ENCODE data around the gene ENTREP1.
"Not testable (repeated sequence)": the region's sequence is repeated elsewhere in the genome, so short reads cannot be mapped to it uniquely, and the experiment has no call there.

Gene ENTREP1

GRCh38 chr9:69303331-69303730, 21.7 kb upstream of the ENTREP1 start:
- Mint-ChIP-seq H3K27me3 (ENCODE audit: low read depth, poor library complexity) (no peaks in the 10 kb centered on the region), H3K9me3 (no peaks in the 10 kb centered on the region), H3K4me1 (no peaks in the 10 kb centered on the region), H3K36me3 (ENCODE audit: low read depth) (no peaks in the 10 kb centered on the region), H3K27ac (no peak overlapping the region), H3K4me3 (no peak overlapping the region)
- DNase-seq, result no peak
- no peak for TF ChIP-seq CTCF (IDR thresholded peaks at IDR 0.05)

GRCh38 chr9:69306895-69307445, 18.0 kb upstream of the ENTREP1 start:
- not testable (repeated sequence) for H3K36me3 Mint-ChIP-seq (ENCODE audit: low read depth); H3K27me3 Mint-ChIP-seq (ENCODE audit: low read depth, poor library complexity); H3K27ac Mint-ChIP-seq; H3K9me3 Mint-ChIP-seq; DNase-seq; H3K4me3 Mint-ChIP-seq; H3K4me1 Mint-ChIP-seq

- H3K36me3 Mint-ChIP-seq (ENCODE audit: low read depth), result peaks cover 5% of the 10 kb centered on the region
- no peak overlapping the region for H3K4me3 Mint-ChIP-seq
- no peak for TF ChIP-seq CTCF (IDR thresholded peaks at IDR 0.05)
- H3K4me1 Mint-ChIP-seq, result no peaks in the 10 kb centered on the region
- peaks cover 11% of the 10 kb centered on the region for H3K9me3 Mint-ChIP-seq
- no peak for DNase-seq
- no peak overlapping the region for H3K27ac Mint-ChIP-seq
- peaks cover 9% of the 10 kb centered on the region for H3K27me3 Mint-ChIP-seq (ENCODE audit: low read depth, poor library complexity)
These were observed 17.4 kb upstream of the ENTREP1 start for GRCh38 chr9:69307446-69308205.

GRCh38 chr9:69308206-69308931, 16.6 kb upstream of the ENTREP1 start:
- Mint-ChIP-seq H3K36me3 (ENCODE audit: low read depth) (peaks cover 5% of the 10 kb centered on the region), H3K9me3 (peaks cover 18% of the 10 kb centered on the region)
- no peak for TF ChIP-seq CTCF (IDR thresholded peaks at IDR 0.05)

GRCh38 chr9:69313175-69313574, 11.8 kb upstream of the ENTREP1 start:
- Mint-ChIP-seq H3K36me3 (ENCODE audit: low read depth) (peaks cover 12% of the 10 kb centered on the region), H3K4me3 (no peak overlapping the region), H3K27me3 (ENCODE audit: low read depth, poor library complexity) (peaks cover 9% of the 10 kb centered on the region), H3K9me3 (peaks cover 33% of the 10 kb centered on the region), H3K27ac (no peak overlapping the region), H3K4me1 (peaks cover under 1% of the 10 kb centered on the region)
- DNase-seq, result no peak
- no peak for TF ChIP-seq CTCF (IDR thresholded peaks at IDR 0.05)

More at GRCh38 chr9:69308206-69308931, 16.6 kb upstream of the ENTREP1 start:
- DNase-seq, result no peak
- Mint-ChIP-seq H3K27ac (no peak overlapping the region), H3K4me1 (no peaks in the 10 kb centered on the region), H3K27me3 (ENCODE audit: low read depth, poor library complexity) (peaks cover 9% of the 10 kb centered on the region), H3K4me3 (no peak overlapping the region)

GRCh38 chr9:69314547-69314946, 10.5 kb upstream of the ENTREP1 start:
- DNase-seq, result no peak
- H3K27me3 Mint-ChIP-seq (ENCODE audit: low read depth, poor library complexity), result peaks cover 16% of the 10 kb centered on the region
- no peak overlapping the region for H3K27ac Mint-ChIP-seq
- H3K4me1 Mint-ChIP-seq, result peaks cover 14% of the 10 kb centered on the region
- H3K36me3 Mint-ChIP-seq (ENCODE audit: low read depth), result peaks cover 12% of the 10 kb centered on the region
- peaks cover 33% of the 10 kb centered on the region for H3K9me3 Mint-ChIP-seq
- H3K4me3 Mint-ChIP-seq, result no peak overlapping the region
- no peak for TF ChIP-seq CTCF (IDR thresholded peaks at IDR 0.05)
